ENCODE data around the gene EEF1A2.
"Not testable (repeated sequence)": the region's sequence is repeated elsewhere in the genome, so short reads cannot be mapped to it uniquely, and the experiment has no call there.

EEF1A2 gene

DNA sequence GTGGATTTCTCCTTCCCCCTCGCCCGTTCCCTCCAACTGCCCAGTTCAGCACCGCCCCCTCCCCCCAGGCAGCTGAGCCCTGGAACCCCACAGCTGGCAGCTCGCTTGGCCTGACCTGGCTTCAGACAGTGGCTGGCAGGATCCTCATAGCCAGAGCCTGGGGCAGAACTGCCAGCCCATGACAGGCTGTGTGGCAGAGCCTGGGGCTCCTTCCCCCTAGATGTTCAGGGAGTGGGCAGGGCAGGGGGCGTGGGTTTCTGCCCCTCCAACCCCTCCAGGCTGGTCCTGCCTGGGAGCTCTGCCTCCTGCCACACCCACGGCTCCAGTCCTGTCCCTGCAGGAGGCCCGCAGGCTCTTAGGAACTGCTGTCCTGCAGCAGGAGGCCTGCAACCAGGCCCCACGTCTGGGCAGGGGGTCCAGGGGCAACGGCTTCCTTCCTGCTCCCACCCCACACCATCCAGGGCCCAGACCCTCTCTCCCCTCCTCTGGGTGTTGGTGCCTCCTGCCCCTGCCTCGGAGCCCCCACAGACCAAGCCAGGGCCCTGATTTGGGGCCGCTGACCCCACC lies 16.8 kb downstream of the EEF1A2 start:
- Mint-ChIP-seq H3K9me3 (no peaks in the 10 kb centered on the region), H3K4me1 (ENCODE audit: low read depth) (peaks cover 2% of the 10 kb centered on the region), H3K4me3 (no peak overlapping the region), H3K27ac (no peak overlapping the region), H3K36me3 (ENCODE audit: low read depth) (no peaks in the 10 kb centered on the region), H3K27me3 (peaks cover 55% of the 10 kb centered on the region)
- no peak for DNase-seq

DNA sequence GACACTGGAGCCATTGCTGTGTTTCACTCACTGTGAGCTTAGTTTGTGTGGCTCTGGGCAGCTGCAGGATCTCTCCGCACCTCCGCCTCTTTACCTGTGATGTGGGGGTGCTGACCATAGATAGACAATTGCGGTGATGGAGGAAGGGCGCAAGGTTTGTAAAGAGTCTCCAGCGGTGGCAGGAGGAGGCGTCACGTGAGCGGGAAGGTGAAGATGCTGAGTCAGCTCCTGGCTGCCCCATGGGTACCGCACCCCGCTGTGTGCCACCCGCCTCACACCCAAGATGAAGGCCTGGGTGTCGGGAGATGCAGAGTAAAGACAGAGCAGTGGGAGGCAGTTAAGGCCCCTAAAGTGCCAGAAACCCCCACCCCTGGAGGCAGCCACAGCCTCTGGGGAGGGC lies 17.4 kb downstream of the EEF1A2 start:
- H3K9me3 Mint-ChIP-seq = no peaks in the 10 kb centered on the region
- H3K27ac Mint-ChIP-seq = no peak overlapping the region
- H3K27me3 Mint-ChIP-seq = peaks cover 60% of the 10 kb centered on the region
- peaks cover 2% of the 10 kb centered on the region for H3K4me1 Mint-ChIP-seq (ENCODE audit: low read depth)
- H3K36me3 Mint-ChIP-seq (ENCODE audit: low read depth) = no peaks in the 10 kb centered on the region
- H3K4me3 Mint-ChIP-seq = no peak overlapping the region
- DNase-seq = no peak

DNA sequence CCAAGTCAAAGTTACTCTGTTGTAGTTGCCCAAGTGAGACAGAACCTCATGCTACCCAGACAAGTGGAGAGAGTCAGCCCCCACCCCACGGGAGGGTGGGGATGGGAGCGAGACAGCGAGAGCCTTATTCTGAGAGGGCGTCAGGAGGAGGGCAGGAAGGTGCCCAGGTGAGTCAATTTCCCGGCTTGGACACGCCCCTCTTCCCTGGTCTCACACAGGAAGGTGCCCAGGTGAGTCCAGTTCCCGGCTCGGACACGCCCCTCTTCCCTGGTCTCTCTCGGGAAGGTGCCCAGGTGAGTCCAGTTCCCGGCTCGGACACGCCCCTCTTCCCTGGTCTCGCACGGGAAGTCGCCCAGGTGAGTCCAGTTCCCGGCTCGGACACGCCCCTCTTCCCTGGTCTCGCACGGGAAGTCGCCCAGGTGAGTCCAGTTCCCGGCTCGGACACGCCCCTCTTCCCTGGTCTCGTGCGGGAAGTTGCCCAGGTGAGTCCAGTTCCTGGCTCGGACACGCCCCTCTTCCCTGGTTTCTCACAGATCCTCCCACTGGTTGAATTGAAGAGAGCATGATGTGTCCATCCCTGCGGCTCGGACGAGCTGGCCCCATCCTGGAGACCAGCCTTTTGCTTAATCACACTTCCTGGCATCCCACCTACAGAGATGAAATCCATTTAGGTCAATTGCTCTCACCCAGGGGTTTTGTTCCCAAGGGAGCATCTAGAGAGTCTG lies 19.0 kb downstream of the EEF1A2 start:
- peaks cover 71% of the 10 kb centered on the region for H3K27me3 Mint-ChIP-seq
- H3K4me3 Mint-ChIP-seq; H3K36me3 Mint-ChIP-seq (ENCODE audit: low read depth); H3K4me1 Mint-ChIP-seq (ENCODE audit: low read depth); DNase-seq; H3K9me3 Mint-ChIP-seq; H3K27ac Mint-ChIP-seq: not testable (repeated sequence)

DNA sequence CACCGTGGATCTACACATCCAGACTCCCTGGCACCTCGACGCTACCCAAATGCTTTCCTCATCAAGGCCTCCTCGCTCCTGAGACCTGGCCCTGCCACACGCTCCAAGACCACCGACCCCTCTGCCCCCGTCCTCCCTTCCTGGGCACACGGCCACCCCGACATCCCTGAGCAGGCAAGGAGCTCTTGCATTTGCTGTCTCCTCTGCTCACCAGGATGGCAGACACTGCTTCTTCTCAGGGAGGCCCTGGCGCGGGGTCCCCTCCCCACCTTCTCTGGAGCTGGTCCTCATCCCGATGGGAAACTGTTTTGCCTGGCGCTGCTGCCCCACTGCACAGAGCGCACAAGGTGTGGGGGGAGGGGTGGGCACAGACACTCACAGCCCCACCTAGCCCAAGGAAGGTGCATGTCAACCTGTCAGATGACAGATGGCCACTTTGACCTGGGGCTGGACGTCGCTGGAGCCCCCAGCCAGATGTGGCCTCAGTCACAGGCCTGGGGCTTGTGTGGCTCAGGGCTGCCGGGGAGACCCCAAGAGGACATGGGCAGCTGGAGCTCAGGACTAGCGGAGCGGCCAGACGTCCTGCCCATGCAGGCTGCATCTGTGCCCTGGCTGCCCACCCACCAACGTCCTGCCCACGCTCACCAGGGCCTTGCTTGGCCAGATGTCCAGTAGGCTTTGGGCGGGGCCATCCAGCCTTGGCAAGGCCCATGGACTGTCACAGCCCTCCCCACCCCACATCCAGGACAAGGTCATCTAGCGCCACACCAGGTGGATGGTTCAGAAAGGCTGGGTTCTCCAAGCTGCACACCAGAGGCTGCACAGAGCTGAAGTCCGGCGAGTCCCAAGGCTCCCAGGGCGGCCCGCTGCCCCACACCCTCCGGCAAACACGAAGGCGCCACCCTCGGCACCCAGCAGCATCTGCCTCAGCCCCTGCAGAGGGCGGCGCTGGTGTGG lies 20.3 kb downstream of the EEF1A2 start:
- no peak for DNase-seq
- no peak overlapping the region for H3K4me3 Mint-ChIP-seq
- H3K36me3 Mint-ChIP-seq (ENCODE audit: low read depth) = no peaks in the 10 kb centered on the region
- H3K9me3 Mint-ChIP-seq = no peaks in the 10 kb centered on the region
- peaks cover 6% of the 10 kb centered on the region for H3K4me1 Mint-ChIP-seq (ENCODE audit: low read depth)
- H3K27me3 Mint-ChIP-seq = peaks cover 79% of the 10 kb centered on the region
- no peak overlapping the region for H3K27ac Mint-ChIP-seq

DNA sequence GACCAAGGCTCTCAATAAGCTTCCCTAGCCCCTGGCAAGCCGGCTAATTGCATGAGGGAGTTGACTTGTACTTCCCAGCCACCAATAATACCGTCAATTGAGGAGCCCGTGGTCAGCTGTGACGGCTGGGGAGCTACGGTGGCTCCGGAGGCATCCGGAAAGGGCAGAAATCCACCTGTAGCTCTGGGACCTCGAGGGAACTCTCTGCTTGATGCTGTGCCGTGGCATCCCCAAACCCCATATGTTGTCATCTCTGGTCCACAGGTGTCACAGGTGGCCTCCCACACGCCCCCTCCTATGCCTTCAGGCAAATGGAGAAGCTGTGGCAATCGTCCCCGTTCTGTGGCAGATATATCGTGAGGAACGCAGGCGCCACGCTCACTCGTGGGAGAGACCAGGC lies 20.9 kb downstream of the EEF1A2 start:
- no peak for DNase-seq
- no peaks in the 10 kb centered on the region for H3K9me3 Mint-ChIP-seq
- H3K4me1 Mint-ChIP-seq (ENCODE audit: low read depth) = peaks cover 5% of the 10 kb centered on the region
- H3K27me3 Mint-ChIP-seq = peaks cover 83% of the 10 kb centered on the region
- no peak overlapping the region for H3K27ac Mint-ChIP-seq
- H3K4me3 Mint-ChIP-seq = no peak overlapping the region
- no peaks in the 10 kb centered on the region for H3K36me3 Mint-ChIP-seq (ENCODE audit: low read depth)

DNA sequence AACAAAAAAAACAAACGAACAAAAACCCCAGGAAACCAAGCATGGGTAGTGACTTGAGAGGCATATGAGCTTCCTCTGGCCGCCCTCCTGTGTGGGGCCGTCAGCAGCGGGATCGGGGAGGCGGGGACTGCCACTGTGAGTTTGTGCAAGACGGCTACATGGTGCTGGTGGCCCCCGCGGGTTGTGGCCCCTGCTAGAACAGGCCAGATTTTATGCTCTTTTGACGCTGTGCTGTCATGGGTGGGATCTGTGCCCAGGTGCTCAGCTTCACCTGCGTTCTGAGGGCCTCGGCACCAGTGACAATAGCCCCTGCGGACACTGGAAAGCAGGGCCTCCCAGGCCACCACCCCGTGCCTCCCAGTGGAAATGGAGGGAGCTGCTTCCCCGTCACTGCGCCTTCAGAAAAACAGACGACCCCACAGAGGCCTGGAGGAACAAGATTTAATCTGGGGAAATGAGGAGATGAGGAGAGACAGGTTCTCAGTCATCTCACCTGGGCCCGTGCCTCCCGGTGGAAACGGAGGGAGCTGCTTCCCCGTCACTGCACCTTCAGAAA lies 21.7 kb downstream of the EEF1A2 start:
- Mint-ChIP-seq H3K36me3 (ENCODE audit: low read depth) (no peaks in the 10 kb centered on the region), H3K4me1 (ENCODE audit: low read depth) (peaks cover 4% of the 10 kb centered on the region), H3K27me3 (peaks cover 76% of the 10 kb centered on the region), H3K27ac (no peak overlapping the region), H3K4me3 (no peak overlapping the region), H3K9me3 (no peaks in the 10 kb centered on the region)
- DNase-seq = no peak

DNA sequence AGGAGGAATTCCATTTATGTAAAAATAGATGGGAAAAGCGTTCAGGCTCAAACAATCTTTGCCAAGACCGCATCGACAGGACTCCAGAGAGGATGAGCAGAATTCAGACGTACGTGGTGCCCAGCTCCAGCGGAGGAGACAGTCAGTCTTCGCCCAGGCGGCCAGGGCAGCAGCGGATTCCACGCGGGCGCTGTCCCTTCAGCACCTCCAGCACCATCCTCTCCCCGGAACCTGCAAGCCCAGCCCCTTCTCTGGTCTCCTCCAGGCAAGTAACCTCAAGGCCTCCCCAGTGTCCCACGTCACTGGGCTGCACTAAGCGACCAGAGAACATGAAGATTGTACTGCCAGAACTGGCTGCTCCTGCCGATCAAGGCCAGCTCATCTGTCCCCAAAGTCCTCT lies 23.7 kb downstream of the EEF1A2 start:
- H3K36me3 Mint-ChIP-seq (ENCODE audit: low read depth) = no peaks in the 10 kb centered on the region
- peaks cover 4% of the 10 kb centered on the region for H3K4me1 Mint-ChIP-seq (ENCODE audit: low read depth)
- H3K4me3 Mint-ChIP-seq = no peak overlapping the region
- no peak overlapping the region for H3K27ac Mint-ChIP-seq
- H3K27me3 Mint-ChIP-seq = peaks cover 75% of the 10 kb centered on the region
- DNase-seq = no peak
- no peaks in the 10 kb centered on the region for H3K9me3 Mint-ChIP-seq

DNA sequence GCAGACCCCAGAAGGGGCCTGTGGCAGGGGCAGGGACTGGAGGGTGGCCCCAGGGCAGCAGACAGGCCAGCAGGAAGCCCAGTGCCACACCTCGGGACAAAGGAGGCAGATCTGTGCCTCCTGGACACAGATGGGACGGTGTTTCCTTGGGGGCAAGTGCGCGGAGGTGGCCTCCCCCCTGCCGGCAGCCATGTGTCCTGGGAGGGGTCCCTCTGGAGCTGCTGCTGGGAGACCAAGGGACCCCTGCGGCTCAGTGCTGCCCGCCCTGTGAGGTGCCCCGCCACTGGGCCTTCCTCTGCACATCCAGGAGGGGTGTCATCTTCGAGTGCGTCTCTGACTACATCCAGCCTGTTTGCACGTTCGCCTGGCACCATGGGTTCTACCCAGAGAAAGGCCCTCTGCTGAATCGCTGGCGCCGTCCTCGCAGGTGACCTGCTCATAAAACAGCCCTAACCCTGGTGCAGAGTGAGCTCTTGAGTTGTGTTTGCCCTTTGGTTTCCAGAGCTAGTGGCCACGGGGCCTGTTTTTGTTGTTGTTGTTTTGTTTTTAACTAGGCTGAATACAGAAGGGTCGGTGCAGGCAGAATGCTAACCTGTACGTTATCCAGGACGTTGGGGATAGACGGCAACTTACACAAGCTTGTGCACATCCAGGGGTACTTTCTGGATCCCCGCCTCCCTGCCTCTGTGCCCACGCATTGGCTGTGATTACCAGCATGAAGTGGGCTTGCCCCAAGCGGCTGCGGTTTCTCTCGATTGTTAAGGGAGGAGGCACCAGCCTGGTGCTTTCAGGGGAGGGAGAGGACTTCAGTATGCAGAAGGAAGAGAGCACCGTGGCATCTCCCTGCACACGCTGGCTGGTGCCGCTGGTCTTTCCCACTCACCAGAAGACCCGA lies 25.1 kb downstream of the EEF1A2 start:
- Mint-ChIP-seq H3K27me3 (peaks cover 75% of the 10 kb centered on the region), H3K4me3 (no peak overlapping the region), H3K27ac (no peak overlapping the region)

DNA sequence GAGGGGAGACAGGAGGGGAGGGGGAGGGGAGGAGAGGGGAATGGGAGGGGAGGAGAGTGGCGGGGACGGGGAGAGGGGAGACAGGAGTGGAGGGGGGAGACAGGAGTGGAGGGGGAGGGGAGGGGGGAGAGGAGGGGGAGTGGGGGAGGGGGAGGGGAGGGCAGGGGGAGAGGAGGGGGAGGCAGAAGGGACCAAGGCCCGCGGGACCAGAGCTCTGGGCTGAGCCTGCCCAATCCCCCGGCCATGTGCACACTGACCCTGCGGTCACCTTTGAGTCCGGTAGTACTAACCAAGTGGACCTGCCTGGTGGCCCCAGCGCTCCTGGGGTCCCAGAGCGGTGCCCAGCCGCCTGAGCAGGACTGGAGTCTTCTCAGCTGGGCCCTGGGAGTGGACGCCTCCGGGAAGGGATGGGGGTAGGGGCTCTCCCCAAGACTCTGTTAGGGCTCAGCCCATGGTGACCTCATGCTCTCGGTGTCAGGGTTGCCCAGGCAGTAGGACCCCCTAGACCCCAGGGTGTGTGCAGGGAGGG lies 26.0 kb downstream of the EEF1A2 start:
- H3K9me3 Mint-ChIP-seq = no peaks in the 10 kb centered on the region
- H3K4me3 Mint-ChIP-seq = no peak overlapping the region
- H3K4me1 Mint-ChIP-seq (ENCODE audit: low read depth) = peaks cover 4% of the 10 kb centered on the region
- H3K27ac Mint-ChIP-seq = no peak overlapping the region
- peaks cover 71% of the 10 kb centered on the region for H3K27me3 Mint-ChIP-seq
- no peaks in the 10 kb centered on the region for H3K36me3 Mint-ChIP-seq (ENCODE audit: low read depth)
- no peak for DNase-seq

More for the DNA sequence above, 25.1 kb downstream of the EEF1A2 start:
- no peaks in the 10 kb centered on the region for H3K9me3 Mint-ChIP-seq
- H3K4me1 Mint-ChIP-seq (ENCODE audit: low read depth) = peaks cover 4% of the 10 kb centered on the region
- no peak for DNase-seq
- no peaks in the 10 kb centered on the region for H3K36me3 Mint-ChIP-seq (ENCODE audit: low read depth)

DNA sequence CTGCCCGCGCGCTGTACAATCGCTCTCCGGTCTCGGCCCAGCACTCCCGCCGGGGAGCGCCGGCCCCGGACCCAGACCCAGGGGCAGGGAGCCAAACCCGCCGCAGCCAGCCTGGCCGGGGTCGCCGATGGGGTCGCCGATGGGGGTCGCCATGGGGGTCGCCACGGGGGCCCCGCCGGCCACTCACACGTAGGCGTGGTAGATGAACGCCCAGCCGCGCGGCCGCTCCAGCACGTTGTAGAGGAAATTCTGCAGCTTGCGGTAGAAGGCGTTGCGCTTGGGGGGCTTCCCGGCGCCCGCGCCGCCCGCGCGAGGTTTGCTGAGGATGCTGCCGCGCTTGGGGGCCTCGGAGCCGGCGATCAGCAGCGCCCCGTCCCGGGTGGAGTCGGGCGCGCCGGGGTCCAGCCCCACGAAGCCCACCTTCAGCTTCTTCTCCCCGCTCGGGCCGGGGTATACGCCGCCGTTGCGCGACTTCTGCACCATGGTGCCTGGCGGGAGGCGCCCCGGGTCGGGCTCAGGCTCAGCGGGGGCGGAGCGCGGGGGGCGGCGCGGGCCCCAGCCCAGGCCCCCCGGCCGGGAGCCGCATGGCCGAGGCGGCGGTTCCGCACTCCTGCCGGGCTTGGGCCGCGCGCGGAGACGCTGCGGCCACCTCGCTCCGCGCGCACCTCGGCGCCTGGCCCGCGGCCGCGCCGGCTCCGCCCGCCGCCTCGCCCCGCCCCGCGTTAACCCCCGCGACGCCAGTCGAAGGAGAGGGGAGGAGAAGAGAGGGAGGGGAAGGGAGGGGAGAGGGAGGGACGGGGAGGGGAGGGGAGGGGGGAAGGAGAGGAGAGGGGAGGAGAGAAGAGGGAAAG lies 26.7 kb downstream of the EEF1A2 start, which contains the start of gene KCNQ2:
KCNQ2 (minus strand) TSS at position 675 of the 851 bp plus-strand sequence; CDS start at position 483, 192 bp downstream.
- DNase-seq = peak; percentile 40
- Mint-ChIP-seq H3K36me3 (ENCODE audit: low read depth) (no peaks in the 10 kb centered on the region), H3K27me3 (peaks cover 67% of the 10 kb centered on the region), H3K27ac (no peak within 1 kb of the TSS), H3K4me3 (no peak within 1 kb of the TSS), H3K9me3 (no peaks in the 10 kb centered on the region), H3K4me1 (ENCODE audit: low read depth) (peaks cover 4% of the 10 kb centered on the region)

DNA sequence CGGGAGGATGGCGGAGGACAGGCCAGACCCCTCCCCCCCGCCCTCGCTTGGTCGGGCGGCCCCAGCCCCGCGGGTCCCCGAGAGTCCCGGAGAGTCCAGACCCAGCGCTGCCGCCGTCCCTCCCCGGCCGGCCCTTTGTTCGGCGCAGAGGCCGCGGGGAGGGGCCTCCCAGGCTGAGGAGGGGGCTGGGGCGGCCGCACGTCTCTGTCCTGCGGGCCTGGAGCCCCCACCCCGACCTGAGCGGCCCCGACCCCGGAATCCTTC lies 27.2 kb downstream of the EEF1A2 start:
- Mint-ChIP-seq H3K27me3 (peaks cover 65% of the 10 kb centered on the region), H3K27ac (no peak overlapping the region), H3K4me3 (no peak overlapping the region), H3K4me1 (ENCODE audit: low read depth) (peaks cover 4% of the 10 kb centered on the region), H3K9me3 (no peaks in the 10 kb centered on the region), H3K36me3 (ENCODE audit: low read depth) (no peaks in the 10 kb centered on the region)
- no peak for DNase-seq

DNA sequence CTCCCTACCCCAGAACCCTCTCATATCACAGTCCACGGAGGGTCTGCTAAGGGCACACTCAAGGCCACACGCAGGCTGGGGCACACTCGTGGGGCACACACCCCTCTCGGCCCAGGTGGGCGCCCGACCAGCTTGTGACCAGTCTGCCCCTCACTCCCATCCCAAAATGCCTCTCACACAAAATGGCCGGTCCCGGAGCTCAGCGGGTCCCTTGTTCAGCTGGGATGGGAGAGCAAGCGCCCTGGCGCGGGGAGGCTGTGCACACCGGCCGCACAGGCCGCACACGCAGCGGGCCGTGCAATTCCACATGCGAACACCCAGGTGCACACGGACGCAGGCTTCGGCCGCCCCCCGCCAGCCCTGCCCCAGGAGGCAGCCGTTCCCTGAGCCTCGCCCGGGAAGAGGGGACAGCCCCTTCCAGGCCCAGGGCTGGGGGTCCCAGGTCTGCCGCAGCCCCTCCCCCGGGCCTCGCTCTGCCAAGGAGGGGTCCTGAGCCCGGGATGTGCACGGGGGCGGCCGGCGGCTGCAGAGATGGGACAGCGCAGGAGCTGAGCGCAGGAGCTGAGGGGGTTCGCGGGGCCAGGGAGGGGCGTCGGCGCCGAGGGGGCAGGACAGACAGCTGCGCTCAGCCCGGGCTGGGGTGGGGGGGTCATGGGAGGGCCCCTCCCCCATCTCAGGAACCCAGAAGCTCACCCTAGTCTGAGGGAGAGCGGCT lies 27.7 kb downstream of the EEF1A2 start:
- Mint-ChIP-seq H3K27ac (no peak overlapping the region), H3K27me3 (peaks cover 61% of the 10 kb centered on the region), H3K4me3 (no peak overlapping the region), H3K9me3 (no peaks in the 10 kb centered on the region), H3K36me3 (ENCODE audit: low read depth) (no peaks in the 10 kb centered on the region), H3K4me1 (ENCODE audit: low read depth) (peaks cover 4% of the 10 kb centered on the region)
- no peak for DNase-seq

DNA sequence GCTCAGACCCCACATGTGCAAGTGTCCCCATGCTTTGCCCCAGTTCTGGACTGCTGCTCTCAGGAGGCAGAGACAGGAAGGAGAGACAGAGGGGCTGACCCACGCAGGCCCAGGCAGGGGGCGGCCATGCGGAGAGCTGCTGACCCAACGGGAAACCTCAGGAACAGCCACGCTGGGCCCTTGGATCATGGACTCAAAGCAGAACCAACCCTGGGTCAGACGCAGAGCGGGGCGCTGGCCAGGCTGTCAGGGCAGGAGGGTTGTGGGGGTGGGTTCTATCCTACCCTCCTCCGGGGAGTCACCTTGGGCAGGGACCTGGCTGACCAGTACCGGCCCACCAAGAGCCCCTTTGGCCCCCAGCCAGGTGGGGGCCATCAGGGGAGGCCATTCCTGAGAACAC lies 28.5 kb downstream of the EEF1A2 start:
- H3K9me3 Mint-ChIP-seq = no peaks in the 10 kb centered on the region
- H3K27me3 Mint-ChIP-seq = peaks cover 56% of the 10 kb centered on the region
- no peak for DNase-seq
- H3K36me3 Mint-ChIP-seq (ENCODE audit: low read depth) = no peaks in the 10 kb centered on the region
- no peak overlapping the region for H3K27ac Mint-ChIP-seq
- peaks cover 4% of the 10 kb centered on the region for H3K4me1 Mint-ChIP-seq (ENCODE audit: low read depth)
- no peak overlapping the region for H3K4me3 Mint-ChIP-seq

All from activated T-cell treated with anti-CD3 and anti-CD28 coated beads, Interleukin-2, amount 50 U/mL, for 24 hours (primary cell).